T-helper 17 cell (primary cell): ENCODE results near the gene CACNA1C. TPM values are rescaled to one million over a fixed set of nuclear protein-coding genes. Genes with fewer than 3 reads are reported as not detected.

Experiments
- ATAC-seq: fragments of 150-1000 bp; cut with Tn5 transposase; 2 replicates; pipeline ENCODE4 v1.10.0; 2021; ENCODE audit warnings: mild to moderate bottlenecking, moderate library complexity
- DNase-seq, 3 donors: peaks; one replicate each; pipeline versions ENCODE4 v3.0.0 to v3.0.0-alpha.2; 2020 to 2021
- H3K9me3 ChIP-seq: one replicate; pipeline ENCODE4 v1.7.0; 2013; ENCODE audit warnings: low read length, mild to moderate bottlenecking; ENCODE audit not compliant: control insufficient read depth, poor library complexity, severe bottlenecking
- H3K27ac Mint-ChIP-seq: one replicate; pipeline ENCODE4 v1.8.0; 2022; ENCODE audit warnings: mild to moderate bottlenecking, moderate library complexity, mixed read lengths
- H3K27me3 Mint-ChIP-seq: one replicate; pipeline ENCODE4 v1.8.0; 2022; ENCODE audit warnings: mixed read lengths
- H3K36me3 Mint-ChIP-seq: one replicate; pipeline ENCODE4 v1.8.0; 2022; ENCODE audit warnings: low read depth, mixed read lengths
- H3K4me1 Mint-ChIP-seq: one replicate; pipeline ENCODE4 v1.8.0; 2022; ENCODE audit warnings: mild to moderate bottlenecking, mixed read lengths
- H3K4me3 Mint-ChIP-seq: one replicate; pipeline ENCODE4 v1.8.0; 2022; ENCODE audit warnings: mild to moderate bottlenecking, moderate library complexity, mixed read lengths
- total RNA-seq, 4 donors: library from RNA in 2 of 4; stranded (reverse) in 2 of 4; gene quantifications; one replicate each; pipeline ENCODE4 v1.2.3 and lab custom pipeline; 2022 to 2026

The CACNA1C gene
- total RNA-seq, 2 donors from 2014 or later, result 0.02 to 0.18 TPM

GRCh38 chr12:2229661-2230539, 177.1 kb downstream of the CACNA1C start:
- no peak overlapping the region for H3K4me3 Mint-ChIP-seq
- H3K36me3 Mint-ChIP-seq, result no peaks in the 10 kb centered on the region
- no peaks in the 10 kb centered on the region for H3K9me3 ChIP-seq
- DNase-seq, result no peak
- no peaks in the 10 kb centered on the region for H3K4me1 Mint-ChIP-seq
- no peak for ATAC-seq
- peaks cover 40% of the 10 kb centered on the region for H3K27me3 Mint-ChIP-seq
- no peak overlapping the region for H3K27ac Mint-ChIP-seq

GRCh38 chr12:2231011-2231595, 178.3 kb downstream of the CACNA1C start:
- Mint-ChIP-seq H3K27me3 (peaks cover 52% of the 10 kb centered on the region), H3K36me3 (no peaks in the 10 kb centered on the region), H3K27ac (no peak overlapping the region), H3K4me3 (no peak overlapping the region), H3K4me1 (no peaks in the 10 kb centered on the region)
- no peak for DNase-seq
- no peak for ATAC-seq
- H3K9me3 ChIP-seq, result no peaks in the 10 kb centered on the region

GRCh38 chr12:2231956-2232355, 179.2 kb downstream of the CACNA1C start:
- DNase-seq (no peak), ATAC-seq (no peak)
- H3K27me3 Mint-ChIP-seq, result peaks cover 56% of the 10 kb centered on the region
- H3K27ac Mint-ChIP-seq, result no peak overlapping the region
- H3K9me3 ChIP-seq, result no peaks in the 10 kb centered on the region
- no peak overlapping the region for H3K4me3 Mint-ChIP-seq
- H3K4me1 Mint-ChIP-seq, result no peaks in the 10 kb centered on the region
- H3K36me3 Mint-ChIP-seq, result no peaks in the 10 kb centered on the region

DNA sequence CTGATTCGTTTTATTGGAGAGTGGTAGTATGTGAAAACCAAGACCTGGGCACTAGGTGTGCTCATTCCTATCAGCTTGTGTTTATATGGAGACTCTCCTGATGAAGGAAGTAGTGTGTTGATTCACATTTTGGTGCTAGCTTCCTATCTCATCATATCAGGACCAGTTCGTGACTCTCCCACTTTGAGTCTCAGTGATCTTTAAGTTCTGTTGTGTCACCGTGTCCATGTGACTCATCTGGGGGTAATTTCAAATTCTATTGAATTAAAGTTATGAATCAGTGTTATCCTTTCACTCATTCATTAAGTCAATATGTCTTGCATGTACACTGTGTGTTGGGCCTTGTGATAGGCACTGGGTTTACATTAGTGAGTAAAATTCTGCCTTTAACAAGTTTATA, 180.2 kb downstream of the CACNA1C start:
- no peak for DNase-seq
- H3K4me1 Mint-ChIP-seq, result no peaks in the 10 kb centered on the region
- peaks cover 55% of the 10 kb centered on the region for H3K27me3 Mint-ChIP-seq
- no peak overlapping the region for H3K4me3 Mint-ChIP-seq
- ATAC-seq, result no peak
- no peaks in the 10 kb centered on the region for H3K36me3 Mint-ChIP-seq
- H3K9me3 ChIP-seq, result no peaks in the 10 kb centered on the region
- H3K27ac Mint-ChIP-seq, result no peak overlapping the region

- Mint-ChIP-seq H3K4me1 (no peaks in the 10 kb centered on the region), H3K36me3 (no peaks in the 10 kb centered on the region), H3K27ac (no peak overlapping the region), H3K4me3 (no peak overlapping the region), H3K27me3 (peaks cover 56% of the 10 kb centered on the region)
- ATAC-seq (no peak), DNase-seq (no peak)
- no peaks in the 10 kb centered on the region for H3K9me3 ChIP-seq
Observed at GRCh38 chr12:2234091-2234490, 181.3 kb downstream of the CACNA1C start.

DNA sequence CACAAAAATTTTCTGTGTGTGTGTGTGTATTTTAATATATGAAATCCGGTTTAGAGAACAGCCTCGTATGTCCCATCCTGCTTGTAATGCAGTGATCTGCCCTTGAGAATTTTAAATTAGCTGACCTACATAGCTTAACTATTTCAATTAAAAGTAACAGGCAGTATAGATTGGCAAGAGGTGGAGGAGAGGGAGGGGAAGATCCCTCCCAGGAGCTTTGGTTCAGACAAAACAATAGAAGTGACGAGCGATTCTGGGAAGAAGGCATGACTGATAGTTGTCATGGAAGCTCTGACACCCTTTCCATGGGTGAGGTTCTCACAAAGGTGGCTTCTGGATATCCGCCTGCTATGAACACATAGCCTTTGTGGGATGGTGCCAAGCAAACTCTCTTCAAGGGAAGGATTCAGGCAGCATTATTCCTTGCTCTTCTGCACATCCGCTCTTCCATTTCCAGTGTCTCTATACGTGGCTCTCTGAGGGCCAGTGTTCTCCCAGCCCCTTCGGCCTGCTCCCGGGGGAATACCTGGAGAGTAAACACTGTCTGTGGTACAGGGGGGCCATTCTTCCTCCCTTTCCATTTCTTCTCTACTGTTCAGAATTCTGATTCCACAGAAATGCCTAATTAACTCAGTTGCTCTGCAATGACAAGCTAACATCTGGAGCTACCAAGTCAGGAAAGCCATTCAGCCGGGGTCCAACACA, 182.0 kb downstream of the CACNA1C start:
- Mint-ChIP-seq H3K27me3 (peaks cover 54% of the 10 kb centered on the region), H3K36me3 (no peaks in the 10 kb centered on the region), H3K4me1 (no peaks in the 10 kb centered on the region), H3K4me3 (no peak overlapping the region), H3K27ac (no peak overlapping the region)
- DNase-seq, result no peak
- no peak for ATAC-seq
- no peaks in the 10 kb centered on the region for H3K9me3 ChIP-seq

- peaks cover 68% of the 10 kb centered on the region for H3K27me3 Mint-ChIP-seq
- no peak overlapping the region for H3K27ac Mint-ChIP-seq
- H3K4me1 Mint-ChIP-seq, result no peaks in the 10 kb centered on the region
- H3K4me3 Mint-ChIP-seq, result no peak overlapping the region
- no peak for DNase-seq
- no peaks in the 10 kb centered on the region for H3K9me3 ChIP-seq
- ATAC-seq, result no peak
- H3K36me3 Mint-ChIP-seq, result no peaks in the 10 kb centered on the region
Observed at GRCh38 chr12:2236506-2237294, 183.9 kb downstream of the CACNA1C start.

- H3K4me1 Mint-ChIP-seq, result peaks cover 3% of the 10 kb centered on the region
Observed at GRCh38 chr12:2238111-2238510, 185.3 kb downstream of the CACNA1C start.

DNA sequence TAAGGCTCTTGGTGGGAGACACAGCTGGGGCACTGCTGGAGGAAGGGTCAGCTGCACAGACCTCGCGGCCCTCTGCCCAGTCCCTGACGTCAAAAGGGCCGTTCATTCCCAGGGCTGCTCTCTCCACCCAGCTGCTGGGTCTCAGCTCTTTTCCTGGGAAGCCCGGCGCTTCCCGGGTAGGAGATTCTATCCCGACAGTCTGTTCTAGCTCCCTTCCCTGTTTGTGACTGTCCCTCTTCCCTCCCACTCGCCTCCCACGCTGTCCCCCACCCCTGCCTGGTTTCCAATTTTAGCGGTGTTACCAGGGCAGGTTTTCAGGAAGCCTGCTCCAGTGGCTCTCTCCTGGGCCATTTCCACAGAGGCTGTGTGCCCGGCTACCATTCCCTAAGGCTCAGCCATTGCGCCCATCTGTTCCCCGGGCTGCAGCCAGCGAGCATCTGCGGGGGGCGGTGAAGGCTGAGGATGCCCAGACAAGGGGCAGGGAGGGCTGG, 186.6 kb downstream of the CACNA1C start:
- Mint-ChIP-seq H3K36me3 (no peaks in the 10 kb centered on the region), H3K27ac (no peak overlapping the region), H3K4me3 (no peak overlapping the region), H3K27me3 (peaks cover 69% of the 10 kb centered on the region), H3K4me1 (peaks cover 3% of the 10 kb centered on the region)
- no peaks in the 10 kb centered on the region for H3K9me3 ChIP-seq
- DNase-seq, result no peak
- no peak for ATAC-seq

More at GRCh38 chr12:2238111-2238510, 185.3 kb downstream of the CACNA1C start:
- ATAC-seq (no peak), DNase-seq (no peak)
- no peak overlapping the region for H3K27ac Mint-ChIP-seq
- H3K27me3 Mint-ChIP-seq, result peaks cover 76% of the 10 kb centered on the region
- H3K36me3 Mint-ChIP-seq, result no peaks in the 10 kb centered on the region
- H3K4me3 Mint-ChIP-seq, result no peak overlapping the region
- no peaks in the 10 kb centered on the region for H3K9me3 ChIP-seq

DNA sequence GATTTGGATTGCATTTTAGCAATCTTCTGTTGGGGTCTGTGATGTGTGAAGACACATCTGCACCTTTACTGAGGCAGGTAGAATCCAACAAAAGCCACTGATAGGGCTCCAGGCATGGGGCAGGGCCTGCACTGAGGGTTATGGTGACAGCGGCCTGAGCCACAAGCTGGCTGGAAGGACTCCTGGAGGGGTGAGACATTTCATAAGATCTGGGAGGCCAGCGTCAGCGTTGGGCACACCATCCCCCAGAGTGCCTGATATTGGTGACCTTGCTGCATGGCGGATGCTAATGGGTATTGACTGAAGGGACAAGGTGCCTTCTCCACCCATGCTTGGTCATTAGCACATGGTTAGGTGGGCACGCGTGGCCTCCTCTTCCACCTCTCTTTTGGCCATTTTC, 187.6 kb downstream of the CACNA1C start:
- Mint-ChIP-seq H3K27ac (no peak overlapping the region), H3K4me1 (peaks cover 3% of the 10 kb centered on the region), H3K36me3 (no peaks in the 10 kb centered on the region)

DNA sequence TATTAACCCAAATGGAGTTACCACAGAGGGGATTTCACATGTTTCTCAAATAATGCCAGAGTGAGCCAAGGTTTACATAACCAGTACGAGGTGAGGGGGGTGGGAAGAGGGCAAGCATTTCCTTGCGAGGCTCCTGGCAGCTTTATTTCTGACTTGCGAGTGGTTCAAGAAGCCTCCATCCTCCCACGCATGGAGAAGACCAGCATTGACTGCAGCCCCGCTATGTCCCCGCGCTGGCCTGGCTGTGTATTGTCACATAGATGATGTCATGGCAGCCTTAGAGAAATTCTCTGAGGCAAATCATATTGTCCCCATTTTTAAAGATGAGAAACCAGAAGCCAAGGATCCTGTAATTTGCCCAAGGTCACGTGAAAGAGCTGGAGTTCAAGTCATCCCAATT, 188.2 kb downstream of the CACNA1C start:
- Mint-ChIP-seq H3K27ac (no peak overlapping the region), H3K4me1 (peaks cover 3% of the 10 kb centered on the region), H3K4me3 (no peak overlapping the region), H3K27me3 (peaks cover 53% of the 10 kb centered on the region), H3K36me3 (no peaks in the 10 kb centered on the region)
- ATAC-seq, result no peak
- DNase-seq, result no peak
- H3K9me3 ChIP-seq, result no peaks in the 10 kb centered on the region

More for the DNA sequence above, 187.6 kb downstream of the CACNA1C start:
- ATAC-seq, result no peak
- Mint-ChIP-seq H3K27me3 (peaks cover 59% of the 10 kb centered on the region), H3K4me3 (no peak overlapping the region)
- no peaks in the 10 kb centered on the region for H3K9me3 ChIP-seq
- DNase-seq, result no peak

- H3K9me3 ChIP-seq, result no peaks in the 10 kb centered on the region
- DNase-seq (no peak), ATAC-seq (no peak)
- peaks cover 3% of the 10 kb centered on the region for H3K4me1 Mint-ChIP-seq
- peaks cover 50% of the 10 kb centered on the region for H3K27me3 Mint-ChIP-seq
- no peaks in the 10 kb centered on the region for H3K36me3 Mint-ChIP-seq
- H3K27ac Mint-ChIP-seq, result no peak overlapping the region
- H3K4me3 Mint-ChIP-seq, result no peak overlapping the region
Observed at GRCh38 chr12:2242216-2242615, 189.4 kb downstream of the CACNA1C start.

DNA sequence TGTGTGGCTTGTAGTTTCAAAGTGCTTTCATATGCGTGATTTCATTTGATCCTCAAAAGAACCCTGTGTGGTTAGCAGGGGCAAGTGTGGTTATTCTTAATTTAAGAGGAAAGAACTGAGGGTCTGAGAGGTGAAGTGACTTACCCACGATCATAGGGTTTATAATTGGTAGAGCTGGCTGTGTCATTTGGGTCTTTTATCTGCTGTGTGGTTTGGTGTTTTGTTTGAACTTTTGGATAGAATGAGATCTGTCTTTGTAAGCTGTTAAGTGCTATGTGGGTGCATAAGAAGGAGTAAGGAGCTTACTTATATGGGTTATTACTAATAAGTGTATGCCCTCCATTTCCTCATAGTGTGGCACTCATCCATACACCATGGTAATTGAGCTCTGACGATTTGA, 190.0 kb downstream of the CACNA1C start:
- Mint-ChIP-seq H3K36me3 (no peaks in the 10 kb centered on the region), H3K27ac (no peak overlapping the region), H3K4me3 (no peak overlapping the region), H3K4me1 (peaks cover 3% of the 10 kb centered on the region), H3K27me3 (peaks cover 54% of the 10 kb centered on the region)
- no peaks in the 10 kb centered on the region for H3K9me3 ChIP-seq
- no peak for DNase-seq
- no peak for ATAC-seq
